ENCODE measurements around the gene FARP1. TPM values are rescaled to one million over a fixed set of nuclear protein-coding genes. Genes with fewer than 3 reads are reported as not detected.

The FARP1 gene, protein sequence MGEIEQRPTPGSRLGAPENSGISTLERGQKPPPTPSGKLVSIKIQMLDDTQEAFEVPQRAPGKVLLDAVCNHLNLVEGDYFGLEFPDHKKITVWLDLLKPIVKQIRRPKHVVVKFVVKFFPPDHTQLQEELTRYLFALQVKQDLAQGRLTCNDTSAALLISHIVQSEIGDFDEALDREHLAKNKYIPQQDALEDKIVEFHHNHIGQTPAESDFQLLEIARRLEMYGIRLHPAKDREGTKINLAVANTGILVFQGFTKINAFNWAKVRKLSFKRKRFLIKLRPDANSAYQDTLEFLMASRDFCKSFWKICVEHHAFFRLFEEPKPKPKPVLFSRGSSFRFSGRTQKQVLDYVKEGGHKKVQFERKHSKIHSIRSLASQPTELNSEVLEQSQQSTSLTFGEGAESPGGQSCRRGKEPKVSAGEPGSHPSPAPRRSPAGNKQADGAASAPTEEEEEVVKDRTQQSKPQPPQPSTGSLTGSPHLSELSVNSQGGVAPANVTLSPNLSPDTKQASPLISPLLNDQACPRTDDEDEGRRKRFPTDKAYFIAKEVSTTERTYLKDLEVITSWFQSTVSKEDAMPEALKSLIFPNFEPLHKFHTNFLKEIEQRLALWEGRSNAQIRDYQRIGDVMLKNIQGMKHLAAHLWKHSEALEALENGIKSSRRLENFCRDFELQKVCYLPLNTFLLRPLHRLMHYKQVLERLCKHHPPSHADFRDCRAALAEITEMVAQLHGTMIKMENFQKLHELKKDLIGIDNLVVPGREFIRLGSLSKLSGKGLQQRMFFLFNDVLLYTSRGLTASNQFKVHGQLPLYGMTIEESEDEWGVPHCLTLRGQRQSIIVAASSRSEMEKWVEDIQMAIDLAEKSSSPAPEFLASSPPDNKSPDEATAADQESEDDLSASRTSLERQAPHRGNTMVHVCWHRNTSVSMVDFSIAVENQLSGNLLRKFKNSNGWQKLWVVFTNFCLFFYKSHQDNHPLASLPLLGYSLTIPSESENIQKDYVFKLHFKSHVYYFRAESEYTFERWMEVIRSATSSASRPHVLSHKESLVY
- total RNA-seq: 86.7 TPM

DNA sequence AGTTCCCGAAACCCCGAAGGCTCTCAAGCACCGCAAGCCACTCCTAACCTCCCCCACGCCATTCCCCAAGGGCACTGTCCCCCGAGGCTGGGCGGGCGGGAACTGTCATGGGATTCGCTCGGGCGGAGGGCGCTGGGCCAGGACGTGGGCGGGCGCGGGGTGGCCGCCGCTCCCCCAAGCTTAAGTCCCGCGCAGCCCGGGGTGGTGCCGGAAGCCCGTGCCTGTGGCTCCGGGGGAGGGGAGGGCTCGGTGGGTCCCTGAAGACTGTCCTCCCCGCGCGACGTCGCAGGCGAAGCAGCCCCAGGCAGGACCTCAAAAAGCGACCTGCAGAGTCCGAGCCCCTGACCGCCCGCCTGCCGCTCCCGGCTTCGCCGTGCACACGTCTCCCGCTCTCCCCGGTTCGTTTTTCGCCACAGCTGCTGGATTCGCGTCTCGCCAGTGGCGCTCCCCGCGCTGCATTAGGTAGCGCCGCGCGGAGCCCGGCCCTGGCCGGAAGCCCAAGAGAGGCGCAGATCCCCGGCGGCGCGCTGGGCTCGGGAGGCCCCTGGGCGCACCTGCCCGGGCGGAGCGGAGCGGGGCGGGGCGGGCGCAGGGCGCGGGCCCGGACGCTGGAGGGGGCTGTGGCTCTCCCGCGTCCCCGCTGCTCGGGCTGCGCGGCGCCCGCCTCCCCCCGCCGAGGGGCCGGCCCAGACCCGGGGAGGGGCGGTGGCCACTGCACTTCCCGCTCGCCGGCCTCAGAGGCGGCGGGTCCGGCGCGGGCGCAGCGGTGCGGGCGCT lies at the start of gene FARP1:
Gene FARP1 (plus strand): TSS at position 715 of the 777 bp plus-strand sequence. CDS start 70,149 bp downstream, outside the sequence.
- DNase-seq: peak; percentile 66

DNA sequence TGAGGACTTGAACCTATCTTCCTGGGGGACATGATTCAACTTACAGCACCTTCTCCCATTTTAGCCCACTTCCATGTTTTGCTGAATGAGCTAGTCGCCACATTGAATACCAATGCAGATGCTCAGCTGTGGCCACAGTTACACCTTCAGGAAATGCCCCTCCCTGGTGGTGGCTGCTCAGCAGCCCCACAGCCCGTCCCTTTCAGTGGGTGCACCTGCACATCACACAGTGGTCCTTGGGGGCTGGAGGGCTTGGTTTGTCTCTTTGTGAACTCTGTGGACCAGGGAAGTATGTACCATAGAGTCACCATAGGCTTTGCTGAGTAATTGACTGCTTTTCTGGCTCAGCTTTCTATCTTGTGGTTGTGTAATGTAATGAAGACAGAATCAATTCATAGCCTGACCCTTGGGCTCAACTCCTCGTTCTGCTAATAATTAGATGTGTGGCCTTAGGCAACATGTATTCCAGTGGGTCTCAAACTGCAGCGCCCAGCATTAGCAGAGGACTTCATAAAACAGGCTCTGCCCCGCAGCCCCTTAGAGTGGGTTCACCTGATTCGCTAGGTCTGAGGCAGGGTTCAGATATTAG lies 48.1 kb upstream of the FARP1 start:
- DNase-seq: no peak

DNA sequence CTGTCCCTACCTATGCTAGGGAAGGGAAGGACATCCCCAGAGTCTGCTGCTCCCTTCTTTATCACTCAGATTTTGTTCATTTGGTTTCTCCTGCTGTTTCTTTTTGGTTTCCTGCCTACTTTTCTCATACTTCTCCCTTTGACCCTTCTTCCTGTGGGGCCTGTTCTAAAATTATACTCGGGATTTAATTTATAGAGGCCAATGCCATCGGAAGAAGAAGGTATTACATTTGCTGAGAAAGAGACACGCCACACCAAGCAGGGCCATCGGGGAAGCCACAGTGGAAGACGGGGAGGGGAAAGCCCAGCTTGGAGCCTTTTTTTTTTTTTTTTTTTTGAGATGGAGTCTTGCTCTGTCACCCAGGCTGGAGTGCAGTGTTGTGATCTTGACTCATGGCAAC lies 46.8 kb upstream of the FARP1 start:
- no peak for DNase-seq

DNA sequence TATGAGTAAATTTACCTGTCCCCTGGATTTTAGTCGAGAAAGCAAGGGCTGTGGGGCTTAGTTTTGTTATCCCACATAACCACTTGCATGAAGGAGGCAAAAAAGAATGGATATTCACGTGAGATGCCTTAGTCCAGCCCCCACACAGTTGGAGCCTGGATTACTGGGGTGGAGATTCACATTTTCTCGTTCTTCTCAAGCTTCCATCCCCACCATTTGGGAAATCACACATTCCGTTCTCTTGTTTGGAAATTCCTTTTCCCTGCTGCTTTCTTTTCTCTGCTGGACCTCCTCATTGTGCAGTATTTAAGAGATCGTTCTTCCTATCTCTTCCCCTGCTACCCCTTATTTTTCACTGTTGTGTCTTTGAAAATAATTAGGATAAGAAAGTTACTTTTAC lies 45.1 kb upstream of the FARP1 start:
- DNase-seq: no peak

DNA sequence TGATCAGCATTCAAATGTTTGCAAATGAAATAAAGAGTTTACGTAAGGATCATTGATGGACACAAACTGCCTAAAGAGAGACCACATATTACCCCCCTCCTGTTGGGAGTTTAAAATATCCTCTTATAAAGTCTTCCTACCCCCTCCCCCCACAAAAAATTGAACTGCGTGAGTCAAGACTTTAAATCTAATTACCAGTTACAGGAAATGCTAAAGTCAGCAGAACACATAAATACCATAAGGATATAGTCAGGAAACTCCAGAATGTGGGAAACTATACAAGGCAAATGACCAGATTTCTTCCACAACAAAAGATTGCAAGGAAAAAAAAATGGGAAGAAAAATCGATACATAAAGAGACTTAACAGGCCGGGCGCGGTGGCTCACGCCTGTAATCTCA lies 44.4 kb upstream of the FARP1 start:
- no peak for DNase-seq

DNA sequence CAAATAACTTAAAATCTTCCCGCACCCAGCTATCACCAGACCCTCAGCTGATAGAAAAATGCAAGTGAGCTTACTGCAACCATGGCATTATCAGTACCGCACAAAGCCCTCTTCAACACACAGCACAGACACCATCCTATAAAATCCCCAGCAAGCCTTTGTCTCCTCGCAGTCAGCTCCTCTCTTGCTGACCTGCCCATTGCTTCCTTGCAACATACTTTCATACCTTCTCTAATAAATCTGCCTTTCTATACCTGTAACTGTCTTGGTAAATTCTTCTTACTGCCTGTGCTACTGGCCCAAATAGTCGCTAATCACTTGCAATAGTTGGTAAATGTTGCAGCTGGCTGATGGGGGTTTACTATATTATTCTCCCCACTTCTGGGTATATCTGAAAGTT lies 43.3 kb upstream of the FARP1 start:
- no peak for DNase-seq

DNA sequence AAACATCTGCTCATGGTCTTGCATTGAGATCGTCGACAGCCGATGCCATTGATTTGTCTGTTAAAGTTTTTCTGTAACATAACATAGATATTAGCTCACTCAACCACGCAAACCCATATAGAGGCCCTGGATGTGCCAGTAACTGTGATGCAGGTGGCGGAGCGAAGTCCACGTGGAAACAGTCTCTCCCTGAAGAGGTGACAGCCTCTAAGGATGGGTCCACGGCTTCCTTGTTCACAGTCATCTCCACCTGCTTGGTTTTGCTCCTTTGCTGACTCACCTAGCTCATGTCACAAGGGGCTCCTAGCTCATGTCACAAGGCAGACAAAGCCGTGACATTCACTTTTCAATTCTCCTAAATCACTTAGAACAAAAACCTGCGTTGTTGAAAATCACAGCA lies 42.4 kb upstream of the FARP1 start:
- no peak for DNase-seq

DNA sequence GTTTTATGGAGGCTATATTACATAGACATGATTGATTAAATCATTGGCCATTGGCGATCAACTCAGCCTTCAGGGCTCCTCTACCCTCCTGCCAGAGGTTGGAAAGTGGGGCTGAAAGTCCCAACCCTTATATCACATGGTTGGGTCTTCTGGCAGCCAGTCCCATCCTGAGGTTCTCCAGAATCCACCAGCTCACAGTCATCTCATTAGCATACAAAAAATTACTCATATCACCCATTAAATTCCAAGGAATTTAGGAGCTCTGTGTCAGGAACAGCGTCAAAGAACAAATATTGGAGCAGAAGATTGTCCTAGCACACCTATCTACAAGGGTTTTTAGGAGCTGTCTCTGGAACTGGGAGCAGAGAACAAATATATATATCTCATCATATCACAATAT lies 39.4 kb upstream of the FARP1 start:
- no peak for DNase-seq

DNA sequence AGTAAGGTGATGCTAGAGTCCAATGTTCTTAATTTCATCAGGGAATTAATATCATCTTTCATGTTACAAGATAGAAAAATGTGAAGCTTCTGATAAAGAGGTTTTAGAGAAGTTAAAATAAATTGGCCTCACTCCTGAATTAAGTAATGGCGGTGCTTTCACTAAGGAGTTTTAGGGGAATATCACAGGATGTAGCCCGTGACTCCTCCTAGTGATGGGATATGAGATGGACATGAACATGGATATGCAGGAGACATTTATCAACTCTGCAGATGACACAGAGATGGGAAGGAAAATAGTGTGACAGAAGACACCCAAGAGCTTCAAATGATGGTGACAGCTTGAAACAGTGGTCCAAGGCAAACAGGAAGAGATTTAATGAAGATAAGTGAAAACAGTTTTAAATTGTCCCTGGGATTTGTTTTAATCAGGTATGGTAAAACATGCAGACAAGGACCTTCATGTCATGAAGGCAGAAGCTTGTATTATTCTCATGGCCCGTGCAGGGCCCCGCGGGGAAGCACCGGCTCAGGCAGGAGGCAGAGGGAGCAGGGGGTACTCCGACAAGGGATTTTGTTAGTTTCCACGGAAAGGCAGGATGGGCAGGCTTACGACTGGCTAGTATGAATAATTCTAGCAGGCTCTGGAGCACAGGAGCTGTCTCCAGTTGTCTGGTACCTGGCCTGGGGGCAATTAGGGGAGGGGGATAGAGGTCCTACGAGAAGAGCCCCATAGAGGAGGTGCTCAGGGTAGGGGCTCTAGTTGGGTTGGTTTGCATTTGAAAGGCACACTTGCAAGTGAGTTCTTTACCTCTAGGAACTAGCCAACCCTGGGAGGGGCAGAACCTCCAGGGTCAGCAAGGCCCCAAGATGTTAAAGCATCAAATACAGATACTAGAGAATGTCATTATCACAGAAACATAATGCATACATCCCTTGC lies 38.7 kb upstream of the FARP1 start:
- DNase-seq: no peak

DNA sequence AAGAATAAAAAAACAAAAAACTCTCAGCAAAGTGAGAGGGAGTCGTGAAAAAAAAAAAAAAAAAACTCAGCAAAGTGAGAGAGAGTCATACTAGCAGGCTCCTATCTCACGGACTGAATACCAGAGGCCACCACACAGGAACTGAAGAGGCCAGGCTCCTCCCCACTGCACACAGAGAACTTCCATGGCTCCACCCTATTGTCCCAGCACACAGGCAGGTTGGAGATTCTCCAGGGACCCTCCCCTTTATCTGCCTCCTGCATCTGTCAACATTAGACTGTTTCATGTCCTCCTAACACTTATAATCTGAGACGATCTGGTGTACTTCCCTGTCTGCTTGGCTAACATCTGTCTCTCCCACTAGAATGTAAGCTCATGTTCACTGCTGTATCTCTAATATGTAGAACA lies 37.0 kb upstream of the FARP1 start:
- DNase-seq: no peak

DNA sequence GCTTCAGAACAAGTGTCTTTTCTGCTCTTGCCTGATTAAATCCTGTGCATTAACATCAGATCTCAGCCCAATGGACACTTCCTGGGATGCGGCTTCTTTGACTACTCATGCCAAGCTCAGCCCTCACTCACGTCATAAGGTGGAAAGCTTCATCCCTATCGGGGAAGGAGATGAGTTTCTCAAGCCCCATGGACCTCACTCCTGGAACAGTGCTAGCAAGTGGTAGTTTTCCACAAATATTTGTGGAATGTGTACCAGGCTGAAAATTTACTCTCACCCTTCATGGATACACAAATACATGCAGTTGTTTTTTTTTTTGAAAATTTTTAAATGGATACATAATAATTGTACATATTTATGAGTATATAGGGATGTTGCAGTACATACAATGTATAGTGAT lies 34.6 kb upstream of the FARP1 start:
- no peak for DNase-seq

DNA sequence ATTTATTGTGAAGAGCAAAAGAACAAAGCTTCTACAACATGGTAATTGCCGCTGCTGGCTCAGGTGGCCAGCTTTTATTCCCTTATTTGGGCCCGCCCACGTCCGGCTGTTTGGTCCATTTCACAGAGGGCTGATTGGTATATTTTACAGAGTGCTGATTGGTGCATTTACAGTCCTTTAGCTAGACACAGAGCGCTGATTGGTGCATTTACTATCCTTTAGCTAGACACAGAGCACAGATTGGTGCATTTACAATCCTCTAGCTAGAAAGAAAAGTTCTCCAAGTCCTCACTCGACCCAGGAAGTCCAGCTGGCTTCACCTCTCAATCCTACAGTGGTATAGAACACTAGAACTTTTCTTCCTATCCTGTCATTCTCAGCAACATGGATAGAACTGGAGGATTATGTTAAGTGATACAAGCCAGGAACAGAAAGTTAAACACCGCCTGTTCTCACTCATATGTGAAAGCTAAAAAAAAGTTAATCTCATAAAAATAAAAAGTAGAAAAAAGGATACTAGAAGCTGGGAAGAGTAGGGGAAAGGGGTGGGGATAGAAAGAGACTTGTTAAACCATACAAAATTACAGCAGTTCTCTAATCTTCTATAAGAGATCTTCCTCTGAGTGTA lies 33.6 kb upstream of the FARP1 start:
- no peak for DNase-seq

DNA sequence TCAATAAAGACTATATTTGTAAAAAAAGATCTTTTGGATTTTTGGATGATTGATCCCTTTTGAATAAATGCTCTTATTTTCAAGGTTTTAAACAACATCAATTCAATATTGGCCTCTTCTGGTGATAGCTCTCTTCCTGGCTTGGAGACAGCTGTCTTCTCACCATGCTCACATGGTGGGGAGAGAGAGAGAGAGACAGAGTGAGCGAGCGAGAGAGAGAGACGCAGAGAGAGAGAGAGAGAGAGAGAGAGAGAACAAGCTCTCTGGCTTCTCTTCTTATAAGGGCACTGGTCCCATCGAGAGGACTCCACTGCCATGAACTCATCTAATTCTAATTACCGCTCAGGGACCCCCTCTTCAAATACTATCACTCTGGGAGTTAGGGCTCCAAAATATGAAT lies 32.1 kb upstream of the FARP1 start:
- no peak for DNase-seq

DNA sequence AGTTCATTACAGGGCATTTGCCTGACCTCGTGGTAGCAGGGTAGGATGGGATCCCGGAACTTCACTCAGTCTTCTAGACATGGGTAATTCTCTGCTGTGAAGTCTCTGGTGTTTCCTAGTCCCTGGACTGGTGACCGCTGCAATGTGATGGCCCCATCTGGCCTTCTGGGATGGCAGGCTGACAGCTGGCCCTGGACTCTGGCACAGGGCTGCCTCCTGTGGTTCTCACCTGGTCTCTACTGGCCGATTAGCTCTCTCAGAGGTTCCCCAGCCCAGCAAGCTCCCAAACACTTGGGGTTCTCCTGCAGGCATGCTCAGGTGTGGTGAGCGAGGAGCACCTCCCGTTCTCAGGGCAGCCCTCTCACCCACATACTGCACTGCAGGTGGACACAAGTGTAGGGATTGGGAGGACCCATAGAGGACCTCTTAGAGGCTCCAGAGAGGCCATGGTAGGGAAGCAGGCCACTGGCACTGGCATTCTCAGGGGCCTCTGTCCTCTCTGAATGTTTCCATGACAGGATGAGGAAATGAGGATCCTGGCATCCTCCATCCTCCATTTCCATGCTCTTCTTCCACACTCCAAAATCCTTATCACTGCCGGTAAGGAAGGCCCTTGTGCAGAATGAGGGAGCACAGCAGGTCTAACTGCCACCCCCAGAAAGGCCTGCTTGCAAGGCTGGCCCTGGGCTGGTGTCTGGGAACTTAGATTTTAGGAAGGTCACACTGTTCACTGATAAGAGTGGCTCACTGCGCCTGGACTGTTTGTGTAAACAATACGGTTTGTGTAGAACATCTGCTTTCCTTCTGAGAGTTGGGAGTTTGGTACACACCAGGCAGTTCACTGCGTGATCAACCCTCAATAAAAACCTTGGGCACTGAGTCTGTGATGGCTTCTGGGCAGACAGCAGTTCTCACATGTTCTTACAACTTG lies 31.5 kb upstream of the FARP1 start:
- no peak for DNase-seq

DNA sequence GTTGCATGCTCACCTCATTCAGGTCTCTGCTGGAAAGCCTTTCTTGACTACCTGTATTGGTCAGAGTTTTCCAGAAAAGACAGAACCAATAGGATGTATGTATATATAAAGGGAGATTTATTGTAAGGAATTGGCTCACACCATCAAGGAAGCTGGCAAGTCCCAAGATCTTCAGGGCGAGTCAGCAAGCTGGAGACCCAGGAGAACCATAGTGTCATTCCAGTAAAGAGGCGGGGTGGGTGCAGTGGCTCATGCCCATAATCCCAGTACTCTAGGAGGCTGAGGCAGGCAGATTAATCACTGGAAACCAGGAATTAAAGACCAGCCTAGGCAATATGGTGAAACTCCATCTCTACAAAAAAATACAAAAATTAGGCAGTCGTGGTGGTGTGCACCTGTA lies 30.4 kb upstream of the FARP1 start:
- no peak for DNase-seq

DNA sequence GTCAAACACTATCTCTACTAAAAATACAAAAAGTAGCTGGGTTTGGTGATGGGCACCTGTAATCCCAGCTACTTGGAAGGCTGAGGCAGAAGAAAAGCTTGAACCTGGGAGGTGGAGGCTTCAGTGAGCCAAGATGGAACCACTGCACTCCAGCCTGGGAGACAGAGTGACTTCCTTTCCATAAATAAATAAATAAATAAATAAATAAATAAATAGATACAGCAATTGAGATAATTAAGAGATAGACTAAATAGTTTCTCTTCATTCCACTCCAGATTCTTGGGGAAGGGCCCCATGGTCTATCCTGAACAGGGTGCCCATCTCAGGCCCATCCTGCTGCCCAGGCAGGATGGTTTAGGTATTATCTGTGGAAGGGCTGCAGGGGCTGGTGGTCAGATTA lies 24.0 kb upstream of the FARP1 start:
- DNase-seq: no peak

DNA sequence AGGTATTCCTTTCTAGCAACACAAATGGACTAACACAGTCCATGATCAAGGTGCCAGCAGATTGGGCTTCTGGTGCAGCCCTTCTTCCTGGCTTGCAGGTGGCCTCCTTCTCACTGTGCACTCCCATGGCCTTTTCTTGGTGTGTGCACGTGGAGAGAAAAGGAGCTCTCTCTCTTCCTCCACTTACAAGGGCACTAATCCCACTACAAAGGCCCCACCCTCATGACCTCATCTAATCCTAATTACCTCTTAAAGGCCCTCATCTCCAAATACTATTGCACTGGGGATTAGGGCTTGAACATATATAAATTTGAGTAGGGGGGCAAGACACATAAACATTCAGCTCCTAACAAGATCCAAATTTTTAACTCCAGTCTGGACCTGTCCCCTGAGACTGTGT lies 19.7 kb upstream of the FARP1 start:
- no peak for DNase-seq

DNA sequence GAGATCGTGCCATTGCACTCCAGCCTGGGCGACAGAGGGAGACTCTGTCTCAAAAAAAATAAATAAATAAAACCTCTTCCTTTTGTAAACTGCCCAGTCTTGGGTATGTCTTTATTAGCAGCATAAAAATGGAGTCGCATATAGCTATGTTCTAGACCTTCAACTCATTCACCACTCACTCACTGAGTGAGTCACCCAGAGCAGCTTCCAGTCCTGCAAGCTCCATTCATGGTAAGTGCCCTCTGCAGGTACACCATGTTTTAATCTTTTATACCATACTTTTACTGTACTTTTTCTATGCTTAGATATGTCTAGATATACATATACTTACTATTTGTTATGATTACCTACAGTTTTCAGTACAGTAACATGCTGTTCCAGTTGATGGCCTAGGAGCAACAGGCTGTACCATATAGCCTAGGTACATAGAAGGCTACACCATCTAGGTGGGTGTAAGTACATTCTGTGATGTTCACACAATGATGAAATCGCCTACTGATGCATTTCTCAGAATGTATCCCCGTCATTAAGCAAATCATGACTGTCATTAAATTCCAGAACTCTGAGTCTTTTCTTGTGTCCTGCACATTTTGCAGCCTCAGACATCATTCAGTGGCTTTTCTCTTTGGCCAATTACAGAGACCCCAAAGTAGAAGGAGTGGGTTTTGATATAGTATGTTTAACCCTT lies 13.7 kb upstream of the FARP1 start:
- DNase-seq: no peak

DNA sequence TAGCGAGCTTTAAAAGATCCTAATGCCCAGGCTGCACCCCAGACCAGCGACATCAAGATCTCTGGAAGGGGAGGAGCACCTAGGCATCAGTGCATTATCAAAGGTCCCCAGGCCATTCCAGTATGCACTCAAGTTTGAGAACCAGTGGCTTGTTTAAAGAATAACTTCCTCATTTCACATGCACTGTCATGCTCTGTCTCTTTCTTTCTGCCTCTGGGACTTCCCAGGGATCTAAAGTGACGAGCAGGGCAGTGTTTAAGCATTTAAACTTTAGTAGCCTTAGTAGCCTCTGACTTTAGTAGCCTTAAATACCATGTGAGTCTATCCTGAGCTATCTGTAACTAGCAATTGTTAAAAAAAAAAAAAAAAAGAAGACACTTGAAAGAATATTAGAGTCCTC lies 8.9 kb upstream of the FARP1 start:
- no peak for DNase-seq

Data from occipital lobe (tissue), 2 donors.